GM18870 (cell line): Measurements from ENCODE around the gene GALNT7.

Source experiments
- ATAC-seq: cut with Tn5 transposase; IDR thresholded peaks from one replicate; pipeline ENCODE4 v1.9.1; 2021; ENCODE audit warnings: moderate library complexity; ENCODE audit not compliant: unreplicated experiment

GALNT7 gene

GRCh38 chr4:173334085-173334890 is 165.7 kb downstream of the GALNT7 start, which contains the start of gene HMGB2:
TSS of gene HMGB2 (minus strand) at chr4:173334358. CDS start at chr4:173333649, 709 bp downstream.
- peak; percentile 89 for ATAC-seq

GRCh38 chr4:173334891-173335752 is 166.5 kb downstream of the GALNT7 start:
- peak; percentile 28 for ATAC-seq

GRCh38 chr4:173337463-173337862 is 168.9 kb downstream of the GALNT7 start:
- no peak for ATAC-seq

GRCh38 chr4:173343832-173344397 is 175.3 kb downstream of the GALNT7 start:
- ATAC-seq: no peak

GRCh38 chr4:173345648-173346047 is 177.0 kb downstream of the GALNT7 start:
- no peak for ATAC-seq

GRCh38 chr4:173346074-173346473 is 177.5 kb downstream of the GALNT7 start:
- ATAC-seq: no peak

- no peak for ATAC-seq
Observed at GRCh38 chr4:173347467-173347866, 178.9 kb downstream of the GALNT7 start.

- no peak for ATAC-seq
Observed at GRCh38 chr4:173357939-173358338, 189.3 kb downstream of the GALNT7 start.

GRCh38 chr4:173360587-173361221 is 192.1 kb downstream of the GALNT7 start:
- no peak for ATAC-seq

GRCh38 chr4:173362666-173363065 is 194.1 kb downstream of the GALNT7 start:
- no peak for ATAC-seq

GRCh38 chr4:173365359-173365996 is 196.9 kb downstream of the GALNT7 start:
- no peak for ATAC-seq

- ATAC-seq: peak; percentile 33
Observed at GRCh38 chr4:173367285-173367684, 198.7 kb downstream of the GALNT7 start.

- ATAC-seq: no peak
Observed at GRCh38 chr4:173367946-173368345, 199.3 kb downstream of the GALNT7 start.

GRCh38 chr4:173370130-173370476 is 201.5 kb downstream of the GALNT7 start:
- peak; percentile 5 for ATAC-seq

GRCh38 chr4:173370477-173371291 is 202.1 kb downstream of the GALNT7 start, which contains the start of gene SAP30:
TSS of gene SAP30 (plus strand) at chr4:173370954. CDS start at chr4:173371183, 229 bp downstream.
- peak; percentile 56 for ATAC-seq

GRCh38 chr4:173371292-173372192 is 202.9 kb downstream of the GALNT7 start:
- ATAC-seq: peak; percentile 3
